Measurements from ENCODE around the gene ISG15.
"Not testable (repeated sequence)": the region's sequence is repeated elsewhere in the genome, so short reads cannot be mapped to it uniquely, and the experiment has no call there.

The ISG15 gene

GRCh38 chr1:1030867-1031658 is 17.8 kb downstream of the ISG15 start:
- DNase-seq (ENCODE audit: low read depth in 3 of 3): not testable (repeated sequence)

GRCh38 chr1:1031659-1032235 is 18.4 kb downstream of the ISG15 start:
- DNase-seq (ENCODE audit: low read depth in 3 of 3): no peak

- no peak for DNase-seq (ENCODE audit: low read depth in 3 of 3)
These were observed 19.1 kb downstream of the ISG15 start for GRCh38 chr1:1032424-1032823.

GRCh38 chr1:1033009-1033587 is 19.8 kb downstream of the ISG15 start:
- DNase-seq (ENCODE audit: low read depth in 3 of 3): peak; percentile 83 to 88 (median 88)

GRCh38 chr1:1033731-1034438 is 20.6 kb downstream of the ISG15 start:
- DNase-seq (ENCODE audit: low read depth in 3 of 3): no peak

- no peak for DNase-seq (ENCODE audit: low read depth in 3 of 3)
These were observed 21.1 kb downstream of the ISG15 start for GRCh38 chr1:1034439-1034781.

GRCh38 chr1:1035291-1035943 is 22.1 kb downstream of the ISG15 start:
- no peak for DNase-seq (ENCODE audit: low read depth in 3 of 3)

GRCh38 chr1:1037366-1038327 is 24.4 kb downstream of the ISG15 start:
- no peak for DNase-seq (ENCODE audit: low read depth in 3 of 3)

- no peak for DNase-seq (ENCODE audit: low read depth in 3 of 3)
These were observed 25.4 kb downstream of the ISG15 start for GRCh38 chr1:1038694-1039093.

GRCh38 chr1:1039145-1039910 is 26.0 kb downstream of the ISG15 start:
- DNase-seq (ENCODE audit: low read depth in 3 of 3): no peak

- DNase-seq (ENCODE audit: low read depth in 3 of 3): peak in 2 of 3 experiments; percentile 62 to 63
These were observed 27.0 kb downstream of the ISG15 start for GRCh38 chr1:1040004-1040991.

- DNase-seq (ENCODE audit: low read depth in 3 of 3): no peak
These were observed 27.8 kb downstream of the ISG15 start for GRCh38 chr1:1041092-1041523.

- no peak for DNase-seq (ENCODE audit: low read depth in 3 of 3)
These were observed 28.6 kb downstream of the ISG15 start for GRCh38 chr1:1041873-1042272.

- DNase-seq (ENCODE audit: low read depth in 3 of 3): no peak
These were observed 29.5 kb downstream of the ISG15 start for GRCh38 chr1:1042835-1043234.

GRCh38 chr1:1043411-1043810 is 30.1 kb downstream of the ISG15 start:
- no peak for DNase-seq (ENCODE audit: low read depth in 3 of 3)

- no peak for DNase-seq (ENCODE audit: low read depth in 3 of 3)
These were observed 30.6 kb downstream of the ISG15 start for GRCh38 chr1:1043921-1044320.

- DNase-seq (ENCODE audit: low read depth in 3 of 3): no peak
These were observed 31.3 kb downstream of the ISG15 start for GRCh38 chr1:1044455-1045078.

- DNase-seq (ENCODE audit: low read depth in 3 of 3): no peak
These were observed 31.8 kb downstream of the ISG15 start for GRCh38 chr1:1045129-1045528.
